HepG2 (cell line): Measurements from ENCODE around the gene UBC. TPM values are rescaled to one million over a fixed set of nuclear protein-coding genes. Genes with fewer than 3 reads are reported as not detected.
A peak's percentile ranks its signal among the peaks of the same experiment; 100 is the strongest.

Source experiments
- ATAC-seq: fragments of 200-7000 bp; cut with Tn5 transposase; 3 replicates; pipeline ENCODE4 v1.9.1; 2020; ENCODE audit warnings: mild to moderate bottlenecking, moderate library complexity
- Bru-seq: library from RNA; stranded (reverse); fragments of 400-500 nt; gene quantifications from one replicate; lab custom pipeline; 2021; lab: Mats Ljungman, UMichigan
- BruChase-seq, 2 experiments: library from RNA; stranded (reverse); fragments of 400-500 nt; gene quantifications; one replicate each; lab custom pipeline; 2021; lab: Mats Ljungman, UMichigan
- BruUV-seq: library from RNA; stranded (reverse); fragments of 400-500 nt; replicated peaks from 2 replicates; lab custom pipeline; 2021; lab: Mats Ljungman, UMichigan
- CTCF ChIA-PET: fragments of 300-600 bp; formaldehyde crosslinking; extraction: SDS; loops from one replicate; lab custom pipeline; 2021; ENCODE audit warnings: low total read pairs, inconsistent platforms, low intra/inter-chr PET ratio; lab: Yijun Ruan, JAX
- POLR2A ChIA-PET: fragments of 350-600 bp; sonication (Branson Sonifier 250); formaldehyde crosslinking; loops from one replicate; lab custom pipeline; 2020; ENCODE audit warnings: antibody characterized with exemption, inconsistent platforms; lab: Yijun Ruan, JAX
- DNase-seq: peaks from one replicate; pipeline ENCODE4 v3.0.0-alpha.2; 2015; ENCODE audit warnings: low spot score
- FAIRE-seq: peaks from 3 replicates; lab custom pipeline; 2011; peaks lifted over from hg19 to GRCh38; lab: Jason Lieb, UNC
- H2AFZ ChIP-seq: one replicate; pipeline ENCODE4 v1.6.1; 2011; ENCODE audit warnings: low read length, inconsistent platforms
- H3K27ac ChIP-seq: fragments of 300-600 bp; 3 replicates; pipeline ENCODE4 v1.8.0; 2011; ENCODE audit warnings: mixed run types, mild to moderate bottlenecking, mixed read lengths, low read length, inconsistent platforms; ENCODE audit not compliant: insufficient read depth; ENCODE audit errors: extremely low read length
- H3K27me3 ChIP-seq, 2 experiments: fragments of 200-600 bp in 1 of 2; 2 replicates in 1 of 2; 3 replicates in 1 of 2; pipeline versions ENCODE4 v1.6.0 to v1.8.0; 2011; ENCODE audit warnings: low read length in 2 of 2, mild to moderate bottlenecking in 2 of 2, moderate library complexity in 2 of 2, inconsistent platforms in 1 of 2; ENCODE audit not compliant: insufficient read depth in 2 of 2, control insufficient read depth in 1 of 2
- H3K36me3 ChIP-seq, 2 experiments: fragments of 200-600 bp in 1 of 2; replicated peaks in 1 of 2; 2 replicates in 1 of 2; 3 replicates in 1 of 2; pipeline versions ENCODE4 v1.5.1 to v1.8.0; 2011; ENCODE audit warnings: low read length in 2 of 2, inconsistent platforms in 1 of 2; ENCODE audit not compliant: insufficient read depth in 2 of 2, control insufficient read depth in 1 of 2
- H3K4me1 ChIP-seq: 2 replicates; pipeline ENCODE4 v1.5.1; 2012; ENCODE audit warnings: low read length, inconsistent platforms; ENCODE audit not compliant: insufficient read depth
- H3K4me2 ChIP-seq: 2 replicates; pipeline ENCODE4 v1.6.0; 2011; ENCODE audit warnings: low read depth, low read length, inconsistent platforms
- H3K4me3 ChIP-seq, 3 experiments: fragments of 200-600 bp in 1 of 3; sonication (generic), shearing (Covaris generic) in 1 of 3; replicated peaks in 1 of 3; 2 replicates each; pipeline ENCODE4 v1.5.1; 2011 to 2016; ENCODE audit warnings: low read length in 3 of 3, inconsistent platforms in 2 of 3, low read depth in 2 of 3, mild to moderate bottlenecking in 2 of 3, control low read depth in 1 of 3, mixed read lengths in 1 of 3; ENCODE audit not compliant: insufficient read depth in 1 of 3
- H3K79me2 ChIP-seq: one replicate; pipeline ENCODE4 v1.6.1; 2011; ENCODE audit warnings: low read length, inconsistent platforms; ENCODE audit not compliant: insufficient read depth
- H3K9ac ChIP-seq: 2 replicates; pipeline ENCODE4 v1.6.0; 2011; ENCODE audit warnings: mild to moderate bottlenecking, low read depth, low read length, inconsistent platforms; ENCODE audit not compliant: insufficient read depth
- H3K9me3 ChIP-seq: 2 replicates; pipeline ENCODE4 v1.5.1; 2012; ENCODE audit warnings: mild to moderate bottlenecking, low read length
- H4K20me1 ChIP-seq: 2 replicates; pipeline ENCODE4 v1.6.0; 2011; ENCODE audit warnings: inconsistent platforms, mild to moderate bottlenecking, low read length, moderate library complexity; ENCODE audit not compliant: insufficient read depth
- HNRNPK ChIP-seq: fragments of 200-400 bp; formaldehyde crosslinking; IDR thresholded peaks from 2 replicates; pipeline ENCODE4 v1.6.1; 2018; ENCODE audit warnings: low read length, low read depth, moderate library complexity, mild to moderate bottlenecking; ENCODE audit not compliant: poor library complexity, severe bottlenecking
- NFKBIZ ChIP-seq: IDR thresholded peaks from 2 replicates; pipeline ENCODE4 v1.6.1; 2018; ENCODE audit warnings: missing genetic modification reagents, missing compliant biosample characterization
- NFYB ChIP-seq: sonication (generic); formaldehyde crosslinking; IDR thresholded peaks from 2 replicates; pipeline ENCODE4 v1.4.0; 2020; ENCODE audit warnings: missing genetic modification reagents
- NR2F6 ChIP-seq, 2 experiments: IDR thresholded peaks; 2 replicates each; pipeline ENCODE4 v1.6.1; 2016; ENCODE audit warnings: antibody characterized with exemption in 1 of 2, mild to moderate bottlenecking in 1 of 2
- PHF21A ChIP-seq: sonication (generic); formaldehyde crosslinking; IDR thresholded peaks from 2 replicates; pipeline ENCODE4 v1.5.0; 2020; ENCODE audit warnings: mild to moderate bottlenecking, missing genetic modification reagents
- SMAD9 ChIP-seq: sonication (generic); formaldehyde crosslinking; IDR thresholded peaks from 2 replicates; pipeline ENCODE4 v1.5.1; 2020; ENCODE audit warnings: mild to moderate bottlenecking, missing genetic modification reagents
- STAT5B ChIP-seq: sonication (generic); formaldehyde crosslinking; IDR thresholded peaks from 2 replicates; pipeline ENCODE4 v1.4.0; 2020; ENCODE audit warnings: missing genetic modification reagents
- TCF12 ChIP-seq, 2 experiments: fragments of 450-650 bp in 1 of 2; sonication (generic) in 1 of 2; formaldehyde crosslinking in 1 of 2; IDR thresholded peaks; 2 replicates each; pipeline versions ENCODE4 v1.6.1 to v1.8.0; 2017 to 2022; ENCODE audit warnings: antibody characterized with exemption in 1 of 2, mild to moderate bottlenecking in 1 of 2, missing genetic modification reagents in 1 of 2, moderate library complexity in 1 of 2
- TMF1 ChIP-seq: sonication (generic); formaldehyde crosslinking; IDR thresholded peaks from 2 replicates; pipeline ENCODE4 v1.8.1; 2022; ENCODE audit warnings: low read depth, missing genetic modification reagents
- ZNF281 ChIP-seq: sonication (generic); formaldehyde crosslinking; IDR thresholded peaks from 2 replicates; pipeline ENCODE4 v1.4.0; 2020; ENCODE audit warnings: missing genetic modification reagents, borderline replicate concordance
- ZNF451 ChIP-seq: sonication (generic); formaldehyde crosslinking; IDR thresholded peaks from 2 replicates; pipeline ENCODE4 v1.5.0; 2020; ENCODE audit warnings: mild to moderate bottlenecking, missing genetic modification reagents
- ZNF883 ChIP-seq: sonication (generic); formaldehyde crosslinking; IDR thresholded peaks from 2 replicates; pipeline ENCODE4 v1.5.1; 2020; ENCODE audit warnings: mild to moderate bottlenecking, missing genetic modification reagents; ENCODE audit errors: not compliant biosample characterization
- whole genome bisulfite sequencing: methylation state at CpG from one replicate; pipeline ENCODE4 v1.1.6; 2017; ENCODE audit warnings: low lambda C conversion rate; 5-methylcytosine and 5-hydroxymethylcytosine counted together
- in situ Hi-C: cut with HindIII; loops from 2 replicates; pipeline ENCODE4 v1.10.0; 2017; ENCODE audit warnings: low pct_unique_long_range_greater_than_20kb; ENCODE audit not compliant: extremely low pct_ligation_motif_present
- intact Hi-C: fragments of 100-400 bp; cut with micrococcal nuclease; formaldehyde crosslinking; loops from one replicate; pipeline ENCODE4 v1.10.0; 2022; ENCODE audit not compliant: unreplicated experiment
- long read RNA-seq, 2 experiments: library from RNA in 1 of 2; library from polyadenylated mRNA in 1 of 2; stranded (forward) in 1 of 2; unstranded in 1 of 2; transcript quantifications; one replicate each; pipeline ENCODE4 v2.0.0, GENCODE V29; 2019 to 2022
- polyA minus RNA-seq, 3 experiments: library from RNA; depleted of rRNA, polyadenylated mRNA; stranded (reverse); fragments of >200 nt; gene quantifications; 2 replicates each; pipeline ENCODE4 v1.2.3, GENCODE V29; 2011; ENCODE audit warnings: low replicate concordance in 1 of 3
- polyA plus RNA-seq, 8 experiments: library from polyadenylated mRNA; depleted of rRNA in 3 of 8; stranded (reverse) in 7 of 8; unstranded in 1 of 8; fragments of >200 nt; fragmentation: Illumina TruSeq in 4 of 8; extraction: Trizol in 4 of 8; gene quantifications; 2 replicates each; pipeline versions ENCODE4 v1.2.1 to v1.2.3, GENCODE V29; 2011 to 2016; ENCODE audit warnings: low read depth in 4 of 8, missing spikeins in 1 of 8, mixed read lengths in 1 of 8; ENCODE audit not compliant: insufficient read depth in 1 of 8
- total RNA-seq, 5 experiments: library from RNA; depleted of rRNA; stranded (reverse); fragments of >200 nt; fragmentation: Illumina TruSeq; extraction: Trizol; gene quantifications; 2 replicates each; pipeline ENCODE4 v1.2.3, GENCODE V29; 2016; ENCODE audit warnings: low read depth in 1 of 5

The UBC gene
- total RNA-seq (2016; rRNA removed; fragmentation: Illumina TruSeq; extraction: Trizol) (805 and 1,167 TPM in 2 replicates), polyA plus RNA-seq (2011; rRNA removed) (1,432 and 1,529 TPM in 2 replicates), polyA minus RNA-seq (2011; rRNA and poly(A)+ RNA removed; ENCODE audit: low replicate concordance) (531 and 665 TPM in 2 replicates), Bru-seq, nascent RNA (percentile 99 among the genes with signal in this experiment), BruChase-seq, experiment 1, labeled RNA remaining after a 6-hour chase (percentile 99 among the genes with signal in this experiment), BruChase-seq, experiment 2, labeled RNA remaining after a 2-hour chase (percentile 100 among the genes with signal in this experiment)
- 330 and 384 TPM in 2 replicates for total RNA-seq (2016; cell fraction: cytosol; rRNA removed; fragmentation: Illumina TruSeq; extraction: Trizol; ENCODE audit: low read depth)
- 802 and 1,160 TPM in 2 replicates for total RNA-seq (2016; cell fraction: insoluble cytoplasmic fraction; rRNA removed; fragmentation: Illumina TruSeq; extraction: Trizol)
- total RNA-seq (2016; cell fraction: membrane; rRNA removed; fragmentation: Illumina TruSeq; extraction: Trizol): 388 and 438 TPM in 2 replicates
- 473 and 495 TPM in 2 replicates for total RNA-seq (2016; cell fraction: nucleus; rRNA removed; fragmentation: Illumina TruSeq; extraction: Trizol)
- polyA plus RNA-seq (2011; cell fraction: cytosol; rRNA removed): 1,350 and 1,708 TPM in 2 replicates
- 541 and 721 TPM in 2 replicates for polyA plus RNA-seq (2011; cell fraction: nucleus; rRNA removed)
- 920 and 1,315 TPM in 2 replicates for polyA plus RNA-seq (2012)
- polyA plus RNA-seq (2016; cell fraction: cytosol; fragmentation: Illumina TruSeq; extraction: Trizol; ENCODE audit: low read depth): 299 and 343 TPM in 2 replicates
- polyA plus RNA-seq (2016; cell fraction: insoluble cytoplasmic fraction; fragmentation: Illumina TruSeq; extraction: Trizol; ENCODE audit: low read depth): 1,055 and 1,063 TPM in 2 replicates
- polyA plus RNA-seq (2016; cell fraction: membrane; fragmentation: Illumina TruSeq; extraction: Trizol; ENCODE audit: low read depth): 279 and 340 TPM in 2 replicates
- 688 and 691 TPM in 2 replicates for polyA plus RNA-seq (2016; cell fraction: nucleus; fragmentation: Illumina TruSeq; extraction: Trizol; ENCODE audit: insufficient read depth, low read depth)
- 412 and 617 TPM in 2 replicates for polyA minus RNA-seq (2011; cell fraction: cytosol; rRNA and poly(A)+ RNA removed)
- polyA minus RNA-seq (2011; cell fraction: nucleus; rRNA and poly(A)+ RNA removed): 99.5 and 162 TPM in 2 replicates
- long read RNA-seq, experiment 1, transcript UBC-205 (1 exons, 3,745 nt): minor isoform, 209 of 601 reads
- long read RNA-seq, experiment 1, transcript UBC-201 (2 exons, 2,688 nt): major isoform, 368 of 601 reads
- long read RNA-seq, experiment 1, partial matches to known transcripts: 3 of 601 reads
- long read RNA-seq, experiment 1, other reads (novel, unspliced or antisense): 17 of 601 reads
- long read RNA-seq, experiment 2, transcript UBC-201 (2 exons, 2,688 nt): major isoform, 1,063 of 2,138 reads
- long read RNA-seq, experiment 2, transcript UBC-204 (2 exons, 624 nt): minor isoform, 6 of 2,138 reads
- long read RNA-seq, experiment 2, transcript UBC-205 (1 exons, 3,745 nt): minor isoform, 972 of 2,138 reads
- long read RNA-seq, experiment 2, partial matches to known transcripts: 25 of 2,138 reads
- long read RNA-seq, experiment 2, other reads (novel, unspliced or antisense): 72 of 2,138 reads

DNA sequence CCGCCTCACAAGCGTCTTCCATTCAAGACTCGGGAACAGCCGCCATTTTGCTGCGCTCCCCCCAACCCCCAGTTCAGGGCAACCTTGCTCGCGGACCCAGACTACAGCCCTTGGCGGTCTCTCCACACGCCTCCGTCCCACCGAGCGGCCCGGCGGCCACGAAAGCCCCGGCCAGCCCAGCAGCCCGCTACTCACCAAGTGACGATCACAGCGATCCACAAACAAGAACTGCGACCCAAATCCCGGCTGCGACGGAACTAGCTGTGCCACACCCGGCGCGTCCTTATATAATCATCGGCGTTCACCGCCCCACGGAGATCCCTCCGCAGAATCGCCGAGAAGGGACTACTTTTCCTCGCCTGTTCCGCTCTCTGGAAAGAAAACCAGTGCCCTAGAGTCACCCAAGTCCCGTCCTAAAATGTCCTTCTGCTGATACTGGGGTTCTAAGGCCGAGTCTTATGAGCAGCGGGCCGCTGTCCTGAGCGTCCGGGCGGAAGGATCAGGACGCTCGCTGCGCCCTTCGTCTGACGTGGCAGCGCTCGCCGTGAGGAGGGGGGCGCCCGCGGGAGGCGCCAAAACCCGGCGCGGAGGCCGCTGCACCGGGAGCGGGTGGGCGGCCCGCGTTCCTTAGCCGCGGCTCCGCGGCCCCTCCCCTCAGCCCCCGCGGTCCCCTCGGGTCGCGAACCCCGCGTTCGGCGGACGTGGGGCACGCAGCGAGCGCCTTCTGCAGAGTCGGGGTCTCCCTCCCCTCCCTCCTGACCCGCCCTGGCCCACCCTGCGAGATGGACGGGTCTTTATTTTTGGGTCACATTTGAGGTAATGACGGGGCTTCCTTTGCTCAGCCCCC, at the start of gene UBC:
Gene UBC, minus strand, starts transcription at position 259 of the 847 bp plus-strand sequence. CDS start 879 bp downstream, outside the sequence.
- no peak for FAIRE-seq
- Histone ChIP-seq H3K4me3 (peak within 1 kb of the TSS; percentile 86 to 99 (median 93)), H4K20me1 (peaks cover 38% of the 10 kb centered on the region), H3K4me2 (peak within 1 kb of the TSS; percentile 95), H3K79me2 (peaks cover 49% of the 10 kb centered on the region), H3K36me3 (peaks cover 4 to 26% of the 10 kb centered on the region in 2 experiments), H3K4me1 (peaks cover 53% of the 10 kb centered on the region), H3K27ac (peak within 1 kb of the TSS; percentile 100), H3K9ac (peak within 1 kb of the TSS; percentile 99), H3K9me3 (no peaks in the 10 kb centered on the region), H2AFZ (peak within 1 kb of the TSS; percentile 97), H3K27me3 (no peaks in the 10 kb centered on the region; a peak in 1 of 5 replicates)
- 0% methylated on average over 15 of the region's 85 CpGs for WGBS
- intact Hi-C loops: no loop called here
- POLR2A ChIA-PET: interaction anchor here (0.8 to 12.4 kb wide), 13 partner anchors 9 to 137 kb away, joined by 4 to 199 read pairs (median 7); partner anchors contain the start of gene SCARB1
- peak; percentile 76 for DNase-seq
- no TSS peak for BruUV-seq
- in situ Hi-C loops: no loop called here
- CTCF ChIA-PET: no interaction called here
- ATAC-seq: peak; percentile 8
- TF ChIP-seq NR2F6 (IDR thresholded peaks at IDR 0.05): no peak
- TF ChIP-seq NR2F6 (CRISPR knock-in tag; IDR thresholded peaks at IDR 0.05): peak; percentile 16; the same call in 1 of the 2 replicates
- TF ChIP-seq NFKBIZ (CRISPR knock-in tag): no peak
- TF ChIP-seq TMF1: peak; percentile 82
- TF ChIP-seq NFYB: peak; percentile 61
- peak; percentile 56; the same call in 1 of the 2 replicates for TF ChIP-seq SMAD9 (CRISPR knock-in tag)
- TF ChIP-seq HNRNPK: peak; percentile 27
- TF ChIP-seq TCF12 (IDR thresholded peaks at IDR 0.05): no peak
- peak; percentile 91 for TF ChIP-seq TCF12 (CRISPR knock-in tag; IDR thresholded peaks at IDR 0.05)
- peak; percentile 49; the same call in 1 of the 2 replicates for TF ChIP-seq STAT5B (CRISPR knock-in tag)
- TF ChIP-seq ZNF281 (CRISPR knock-in tag): peak; percentile 52; the same call in 1 of the 2 replicates
- peak; percentile 68; the same call in 1 of the 2 replicates for TF ChIP-seq PHF21A (CRISPR knock-in tag)
- peak; percentile 79; the same call in 1 of the 2 replicates for TF ChIP-seq ZNF451
- TF ChIP-seq ZNF883 (CRISPR knock-in tag): peak; percentile 58
